GM23248 (cell line): Measurements from ENCODE around the gene MVB12B.

Source experiments
- EZH2 ChIP-seq: fragments of 200-600 bp; sonication (generic); IDR thresholded peaks from 2 replicates; pipeline ENCODE4 v1.6.1; 2018; ENCODE audit warnings: antibody characterized with exemption, mild to moderate bottlenecking; ENCODE audit not compliant: insufficient read depth, poor library complexity, severe bottlenecking
- EZH2phosphoT487 ChIP-seq: fragments of 200-600 bp; sonication (generic); IDR thresholded peaks from 2 replicates; pipeline ENCODE4 v1.6.1; 2018; ENCODE audit warnings: antibody characterized with exemption, moderate library complexity, mild to moderate bottlenecking, low read depth; ENCODE audit not compliant: insufficient read depth

DNA sequence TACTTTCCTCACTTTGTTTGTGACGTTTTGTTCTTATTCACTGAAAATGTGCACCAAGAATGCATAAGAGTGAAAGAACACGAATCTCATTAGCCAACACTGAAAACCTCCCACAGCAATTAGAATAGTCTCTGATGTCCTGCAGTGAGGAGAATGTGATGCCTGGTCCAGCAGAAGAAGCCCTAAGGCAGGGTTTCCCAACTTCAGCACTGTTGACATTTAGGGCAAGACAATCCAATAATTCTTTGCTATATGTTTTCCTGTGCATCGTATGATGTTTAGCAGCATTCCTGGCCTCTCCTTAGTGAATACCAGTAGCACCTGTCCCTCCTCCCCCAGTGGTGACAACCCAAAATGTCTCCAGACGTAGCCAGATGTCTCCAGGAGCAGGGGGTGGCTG, 14.8 kb downstream of the MVB12B start:
- TF ChIP-seq EZH2: no peak
- TF ChIP-seq EZH2phosphoT487: no peak
